22Rv1 (cell line): ENCODE data around the gene RAD51AP2.
"Not testable (repeated sequence)": the region's sequence is repeated elsewhere in the genome, so short reads cannot be mapped to it uniquely, and the experiment has no call there.

Source experiments
- H3K27ac ChIP-seq: fragments of 450-650 bp; 2 replicates; pipeline ENCODE4 v1.5.1; 2017
- CTCF ChIP-seq: fragments of 450-650 bp; IDR thresholded peaks from 2 replicates; pipeline ENCODE4 v1.5.1; 2017; ENCODE audit warnings: mild to moderate bottlenecking
- ZFX ChIP-seq: fragments of 450-650 bp; IDR thresholded peaks from 2 replicates; pipeline ENCODE4 v1.6.1; 2017; ENCODE audit warnings: antibody characterized with exemption, borderline replicate concordance

Gene RAD51AP2

DNA sequence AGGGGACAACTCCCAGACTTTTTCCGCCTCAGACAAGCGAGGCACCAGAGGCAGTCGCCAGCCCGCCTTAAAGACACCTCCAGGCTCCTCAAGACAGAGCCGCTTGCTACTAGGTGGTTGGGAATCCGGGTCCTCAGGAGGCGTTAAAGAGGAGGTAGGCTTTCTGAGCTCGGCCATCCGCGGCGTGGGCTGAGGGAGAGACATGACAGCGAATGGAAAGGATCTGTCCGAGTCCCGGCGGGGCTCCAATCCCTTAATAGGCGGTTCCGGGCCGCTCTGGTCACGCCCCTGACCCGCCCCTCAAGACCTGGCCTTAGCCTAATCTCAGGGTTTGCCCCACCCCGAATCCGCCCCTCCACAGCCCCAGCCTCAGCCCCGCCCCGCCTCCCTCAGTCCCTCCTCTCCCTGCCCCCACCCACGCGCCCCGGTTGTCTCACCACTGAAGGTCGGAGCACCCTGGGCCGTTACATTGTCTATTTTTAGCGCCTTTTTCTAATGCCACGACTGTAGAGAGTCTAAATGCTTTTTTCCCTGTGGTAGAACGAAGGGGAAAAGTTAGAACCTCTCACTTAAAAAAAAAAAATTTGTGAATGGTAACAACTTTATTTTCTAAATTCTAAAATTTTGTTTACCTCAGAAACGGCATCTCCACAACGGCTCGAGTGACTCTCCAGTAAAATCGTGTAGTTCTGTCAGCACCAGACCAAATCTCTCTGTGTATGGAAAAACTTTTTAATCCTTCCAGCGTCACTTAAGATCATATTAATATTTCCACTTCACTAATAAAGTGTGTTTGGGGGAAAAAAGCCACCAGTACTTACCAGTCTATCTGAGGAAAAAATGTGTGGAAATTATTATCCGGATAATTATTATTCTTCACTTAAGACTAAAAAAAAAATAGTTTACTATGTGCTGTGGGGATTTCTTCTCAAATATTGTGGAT, at the start of gene RAD51AP2:
TSS of gene RAD51AP2 (minus strand) at position 229 of the 943 bp plus-strand sequence. CDS start at position 204, 25 bp downstream.
- TF ChIP-seq ZFX: no peak
- no peak within 1 kb of the TSS for H3K27ac ChIP-seq

DNA sequence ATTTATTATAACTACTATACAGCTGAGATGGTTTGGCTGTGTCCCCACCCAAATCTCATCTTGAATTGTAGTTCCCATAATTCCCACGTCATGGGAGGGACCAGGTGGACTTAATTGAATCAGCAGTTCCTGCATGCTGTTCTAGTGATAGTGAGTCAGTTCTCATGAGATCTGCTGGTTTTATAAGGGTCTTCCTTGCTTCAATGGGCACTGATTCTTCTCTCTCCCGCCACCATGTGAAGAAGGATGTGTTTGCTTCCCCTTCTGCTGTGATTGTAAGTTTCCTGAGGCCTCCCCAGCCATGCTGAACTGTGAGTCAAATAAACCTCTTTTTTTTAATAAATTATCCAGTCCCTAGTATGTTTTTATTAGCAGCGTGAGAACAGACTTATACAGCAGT, 47.5 kb upstream of the RAD51AP2 start:
- not testable (repeated sequence) for H3K27ac ChIP-seq

DNA sequence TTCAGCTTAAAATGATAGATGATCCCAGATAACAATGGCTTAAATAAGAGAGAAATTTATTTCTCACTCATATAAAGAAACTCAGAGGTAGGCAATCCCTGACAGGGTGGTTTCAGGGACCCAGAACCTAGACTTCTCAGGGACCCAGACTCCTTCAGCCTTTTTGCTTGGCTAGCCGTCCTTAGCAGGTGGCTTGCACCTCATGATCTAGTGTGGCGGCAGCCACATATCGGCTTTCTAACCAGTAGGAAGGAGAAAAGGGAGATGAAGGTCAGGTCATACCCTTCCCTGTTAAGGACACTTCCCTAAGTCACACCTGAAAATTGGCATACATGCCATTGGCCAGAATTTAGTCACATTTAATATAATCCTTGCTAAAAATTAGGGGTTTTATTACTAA, 40.6 kb upstream of the RAD51AP2 start:
- TF ChIP-seq ZFX (no peak), CTCF (no peak)
- no peak overlapping the region for H3K27ac ChIP-seq

DNA sequence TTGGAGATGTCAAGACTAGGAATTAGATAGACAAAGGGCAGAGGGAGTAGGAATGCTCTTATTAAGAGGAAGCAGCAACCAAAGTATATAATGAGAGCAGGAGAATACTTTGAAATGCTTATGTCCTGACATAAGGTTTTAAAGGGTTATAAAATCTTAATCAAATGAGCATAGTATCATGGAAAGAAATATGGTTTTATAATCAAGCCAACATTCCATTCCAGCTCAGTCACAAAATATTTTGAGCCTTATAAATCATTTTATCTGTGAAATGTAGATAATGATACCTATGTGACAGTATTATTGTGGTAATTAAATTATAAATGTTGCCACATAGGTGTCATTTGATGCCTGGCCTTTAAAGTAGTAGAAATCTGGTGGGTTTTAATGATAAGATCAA, 39.8 kb upstream of the RAD51AP2 start:
- no peak overlapping the region for H3K27ac ChIP-seq
- no peak for TF ChIP-seq CTCF
- TF ChIP-seq ZFX: no peak

DNA sequence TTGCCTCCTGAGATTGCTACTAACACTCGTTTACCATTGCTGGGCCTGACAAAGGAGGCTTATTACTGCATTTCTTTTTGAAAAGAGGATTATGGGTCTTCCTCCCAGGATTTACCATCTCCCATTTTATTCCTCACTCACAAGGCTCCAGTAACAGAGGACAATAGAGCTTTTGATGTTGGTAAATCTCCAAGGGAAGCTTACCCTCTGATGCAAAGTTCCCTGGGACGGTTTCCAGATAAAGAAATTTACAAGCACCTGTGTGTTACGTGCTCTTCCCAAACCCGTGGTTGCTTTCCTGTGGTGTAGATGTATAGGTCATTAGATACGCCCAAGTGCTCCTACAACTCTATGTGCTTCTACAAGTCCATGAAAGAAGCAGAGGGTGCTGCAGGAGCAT, 39.4 kb upstream of the RAD51AP2 start:
- TF ChIP-seq CTCF: no peak
- no peak for TF ChIP-seq ZFX
- H3K27ac ChIP-seq: no peak overlapping the region

- no peak overlapping the region for H3K27ac ChIP-seq
- no peak for TF ChIP-seq CTCF
- no peak for TF ChIP-seq ZFX
Observed at GRCh38 chr2:17555150-17555549, 36.9 kb upstream of the RAD51AP2 start.

DNA sequence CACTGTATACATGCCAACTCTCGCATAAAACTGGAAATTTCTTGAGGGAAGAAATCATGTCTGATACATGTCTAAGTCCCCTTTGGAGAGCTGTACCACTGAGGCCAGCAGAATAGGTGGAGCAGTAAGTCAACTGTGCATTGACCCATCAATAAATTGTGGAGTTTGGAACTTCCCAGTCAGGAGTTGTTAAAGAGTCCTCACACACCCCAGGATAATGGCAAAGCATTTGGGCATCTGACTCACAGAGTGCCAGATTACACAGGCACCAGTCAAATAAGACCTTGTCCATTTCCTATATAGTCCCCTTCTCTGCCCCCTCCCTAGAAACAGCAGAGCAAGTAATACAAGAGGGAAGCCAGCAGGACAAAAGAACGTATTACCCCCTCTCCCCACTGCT, 32.7 kb upstream of the RAD51AP2 start:
- H3K27ac ChIP-seq: no peak overlapping the region

More for the DNA sequence above, 32.7 kb upstream of the RAD51AP2 start:
- no peak for TF ChIP-seq ZFX
- TF ChIP-seq CTCF: no peak
